HG03442 (cell line): Measurements from ENCODE around the gene MYO1H.

ENCODE experiments used
- ATAC-seq: cut with Tn5 transposase; IDR thresholded peaks from one replicate; pipeline ENCODE4 v1.9.1; 2021; ENCODE audit warnings: mild to moderate bottlenecking, moderate library complexity; ENCODE audit not compliant: unreplicated experiment

MYO1H gene

GRCh38 chr12:109489016-109489954 is 141.6 kb downstream of the MYO1H start:
- no peak for ATAC-seq

DNA sequence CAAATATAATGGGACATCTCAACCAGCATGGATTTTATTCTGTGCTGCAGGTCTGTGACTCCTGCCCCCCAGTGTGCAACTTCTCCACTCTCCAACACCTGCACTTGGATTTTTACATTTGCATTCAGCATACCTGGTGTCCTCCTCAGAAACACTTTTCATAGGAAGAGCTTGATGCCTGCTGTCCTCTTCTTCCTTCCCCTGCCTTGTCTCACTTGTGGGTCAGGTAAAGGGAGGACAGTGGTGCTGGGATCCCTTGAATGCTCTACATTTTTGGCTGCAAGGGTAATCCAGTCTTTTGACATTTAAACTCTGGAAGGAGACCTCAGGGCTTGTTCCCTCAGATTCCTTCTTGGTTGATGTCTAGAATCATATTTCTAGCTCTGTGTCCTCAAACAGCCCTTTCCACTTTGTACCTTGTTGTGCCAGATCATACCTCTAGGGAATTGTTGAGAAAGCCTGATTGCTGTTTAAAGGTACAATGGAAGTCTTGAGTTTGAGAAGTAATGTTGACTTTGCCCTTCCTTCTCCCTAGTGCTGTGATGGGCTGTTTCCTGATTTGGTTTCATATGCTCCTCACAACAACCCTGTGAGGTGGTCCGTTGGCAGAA is 142.4 kb downstream of the MYO1H start:
- ATAC-seq: no peak

- no peak for ATAC-seq
Observed at GRCh38 chr12:109491671-109492070, 144.0 kb downstream of the MYO1H start.

DNA sequence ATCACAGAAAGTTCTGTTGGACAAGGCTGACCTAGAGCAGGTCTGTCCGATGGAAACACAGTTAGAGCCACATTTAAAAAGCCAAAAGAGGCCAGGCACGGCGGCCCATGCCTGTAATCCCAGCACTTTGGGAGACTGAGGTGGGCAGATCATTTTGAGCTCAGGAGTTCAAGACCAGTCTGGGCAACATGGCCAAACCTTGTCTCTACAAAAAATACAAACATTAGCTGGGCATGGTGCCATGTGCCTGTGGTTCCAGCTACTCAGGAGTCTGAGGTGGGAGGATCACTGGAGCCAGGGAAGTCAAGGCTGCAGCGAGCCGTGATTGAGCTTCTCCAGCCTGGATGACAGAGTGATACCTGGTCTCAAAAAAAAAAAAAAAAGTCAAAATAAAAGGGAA is 144.7 kb downstream of the MYO1H start:
- no peak for ATAC-seq

- ATAC-seq: no peak
Observed at GRCh38 chr12:109493090-109493489, 145.4 kb downstream of the MYO1H start.

- no peak for ATAC-seq
Observed at GRCh38 chr12:109493938-109494337, 146.2 kb downstream of the MYO1H start.

- no peak for ATAC-seq
Observed at GRCh38 chr12:109494348-109494881, 146.7 kb downstream of the MYO1H start.

DNA sequence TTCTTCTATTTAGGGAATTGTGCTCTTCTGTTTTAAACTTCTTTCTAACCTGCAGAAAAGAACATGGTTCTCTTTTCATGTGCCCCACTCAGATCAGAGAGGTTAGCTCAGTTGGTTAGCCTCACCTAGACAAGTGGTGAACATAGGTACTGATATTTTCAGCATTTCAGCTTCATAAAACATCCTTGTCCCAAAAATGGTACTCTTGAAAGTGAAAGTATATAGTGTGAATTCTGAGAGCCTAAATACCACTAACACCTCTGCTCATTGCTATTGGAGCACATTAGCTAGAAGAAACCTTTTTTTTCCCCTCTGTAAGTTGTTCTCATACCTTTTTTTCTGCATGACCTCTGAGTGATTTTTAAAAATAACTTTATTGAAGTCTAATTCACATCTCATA is 147.3 kb downstream of the MYO1H start:
- no peak for ATAC-seq

GRCh38 chr12:109496306-109496705 is 148.6 kb downstream of the MYO1H start:
- no peak for ATAC-seq

DNA sequence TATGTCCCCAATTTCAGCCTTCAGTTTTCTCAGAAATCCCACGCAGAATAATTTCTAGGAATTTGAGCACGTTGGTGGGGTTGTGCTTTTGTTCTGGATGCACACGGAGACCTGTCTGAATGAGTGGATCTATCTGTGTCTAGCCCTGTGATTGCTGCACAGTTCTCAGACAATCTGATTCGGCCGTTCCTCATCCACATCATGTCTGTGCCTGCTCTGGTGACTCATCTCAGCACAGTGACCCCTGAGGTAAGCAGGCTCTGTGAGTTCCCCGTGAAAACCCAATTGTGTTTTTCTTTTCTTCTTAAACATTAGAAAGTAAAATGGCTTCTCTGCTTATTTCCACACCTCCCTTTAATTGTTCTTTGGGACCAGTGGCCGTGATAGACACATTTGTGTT is 150.0 kb downstream of the MYO1H start:
- ATAC-seq: no peak
